K562 (cell line): ENCODE measurements around the gene CACNA2D3. TPM values are rescaled to one million over a fixed set of nuclear protein-coding genes. Genes with fewer than 3 reads are reported as not detected.

Experiments
- ATAC-seq: fragments of 200-7000 bp; cut with Tn5 transposase; 3 replicates; pipeline ENCODE4 v1.9.1; 2020; ENCODE audit warnings: moderate library complexity
- BruUV-seq: library from RNA; stranded (reverse); fragments of 400-500 nt; replicated peaks from 2 replicates; lab custom pipeline; 2021; lab: Mats Ljungman, UMichigan
- CTCF ChIA-PET: fragments of 300-600 bp; formaldehyde crosslinking; extraction: SDS; loops from one replicate; lab custom pipeline; 2021; ENCODE audit warnings: low intra/inter-chr PET ratio; lab: Yijun Ruan, JAX
- POLR2A ChIA-PET: fragments of 300-600, 350-650 bp; sonication (Branson Sonifier 250); formaldehyde crosslinking; extraction: SDS; loops from one replicate; lab custom pipeline; 2021; ENCODE audit warnings: antibody characterized with exemption, inconsistent platforms; lab: Yijun Ruan, JAX
- DNase-seq, 4 experiments: peaks; one replicate each; pipeline versions ENCODE4 v3.0.0 to v3.0.0-alpha.2; 2011 to 2018; ENCODE audit warnings: low spot score in 3 of 4, mixed read lengths in 3 of 4; ENCODE audit errors: extremely low read depth in 1 of 4
- FAIRE-seq: peaks from 2 replicates; lab custom pipeline; 2011; peaks lifted over from hg19 to GRCh38; lab: Jason Lieb, UNC
- H2AFZ ChIP-seq: 2 replicates; pipeline ENCODE4 v1.6.0; 2011; ENCODE audit warnings: low read depth, low read length, control low read depth, inconsistent platforms
- H3K27ac ChIP-seq: fragments of 200-600 bp; 3 replicates; pipeline ENCODE4 v1.8.0; 2011; ENCODE audit warnings: low read depth, mild to moderate bottlenecking, control low read depth, inconsistent platforms, low read length, moderate library complexity, mixed read lengths; ENCODE audit errors: extremely low read depth
- H3K27me3 ChIP-seq, 2 experiments: fragments of 300-600 bp in 1 of 2; 2 replicates in 1 of 2; 3 replicates in 1 of 2; pipeline versions ENCODE4 v1.6.0 to v1.8.0; 2011; ENCODE audit warnings: inconsistent platforms in 2 of 2, low read length in 2 of 2, mild to moderate bottlenecking in 1 of 2, mixed read lengths in 1 of 2, moderate library complexity in 1 of 2; ENCODE audit not compliant: control insufficient read depth in 2 of 2, insufficient read depth in 2 of 2
- H3K36me3 ChIP-seq: fragments of 300-600 bp; 3 replicates; pipeline ENCODE4 v1.8.0; 2011; ENCODE audit warnings: mild to moderate bottlenecking, low read length, inconsistent platforms; ENCODE audit not compliant: control insufficient read depth, insufficient read depth
- H3K4me1 ChIP-seq, 2 experiments: fragments of 200-600 bp in 1 of 2; replicated peaks in 1 of 2; 2 replicates in 1 of 2; 3 replicates in 1 of 2; pipeline versions ENCODE4 v1.5.1 to v1.8.0; 2011; ENCODE audit warnings: inconsistent platforms in 2 of 2, low read length in 2 of 2, mild to moderate bottlenecking in 1 of 2, mixed read lengths in 1 of 2, moderate library complexity in 1 of 2; ENCODE audit not compliant: control insufficient read depth in 2 of 2, insufficient read depth in 2 of 2
- H3K4me2 ChIP-seq: 2 replicates; pipeline ENCODE4 v1.6.1; 2011; ENCODE audit warnings: low read length, control low read depth, inconsistent platforms, mixed read lengths; ENCODE audit not compliant: insufficient read depth
- H3K4me3 ChIP-seq: fragments of 200-600 bp; sonication (generic), shearing (Covaris generic); 2 replicates; pipeline ENCODE4 v1.5.1; 2016; ENCODE audit warnings: control low read depth, inconsistent platforms
- H3K79me2 ChIP-seq: fragments of 200-600 bp; 3 replicates; pipeline ENCODE4 v1.8.0; 2011; ENCODE audit warnings: low read length, inconsistent platforms; ENCODE audit not compliant: control insufficient read depth, insufficient read depth
- H3K9ac ChIP-seq, 2 experiments: 2 replicates each; pipeline versions ENCODE4 v1.6.0 to v1.6.1; 2011; ENCODE audit warnings: low read depth in 2 of 2, low read length in 2 of 2, control low read depth in 1 of 2, inconsistent platforms in 1 of 2, mild to moderate bottlenecking in 1 of 2, mixed read lengths in 1 of 2; ENCODE audit not compliant: insufficient read depth in 1 of 2
- H3K9me1 ChIP-seq: one replicate; pipeline ENCODE4 v1.6.0; 2011; ENCODE audit warnings: inconsistent platforms, mild to moderate bottlenecking, low read length, moderate library complexity; ENCODE audit not compliant: control insufficient read depth, insufficient read depth
- H3K9me3 ChIP-seq: replicated peaks from 2 replicates; pipeline ENCODE4 v1.5.1; 2011; ENCODE audit warnings: low read depth, low read length, inconsistent platforms; ENCODE audit not compliant: control insufficient read depth, insufficient read depth
- H4K20me1 ChIP-seq: replicated peaks from 2 replicates; pipeline ENCODE4 v1.6.1; 2011; ENCODE audit warnings: low read length, inconsistent platforms, mixed read lengths; ENCODE audit not compliant: control insufficient read depth, insufficient read depth
- CHD4 ChIP-seq: fragments of 200-600 bp; sonication (generic); IDR thresholded peaks from 3 replicates; pipeline ENCODE4 v1.6.1; 2012; ENCODE audit warnings: low read depth, mild to moderate bottlenecking, mixed read lengths, low read length, inconsistent platforms; ENCODE audit not compliant: insufficient read depth, insufficient replicate concordance, poor library complexity, severe bottlenecking
- FOXJ2 ChIP-seq: fragments of 200-800 bp; sonication (Bioruptor generic); IDR thresholded peaks from 2 replicates; pipeline ENCODE4 v1.6.1; 2016; ENCODE audit warnings: missing genetic modification characterization, missing compliant biosample characterization
- GTF2A2 ChIP-seq: IDR thresholded peaks from 2 replicates; pipeline ENCODE4 v1.6.1; 2016; ENCODE audit warnings: mild to moderate bottlenecking, missing genetic modification characterization, missing compliant biosample characterization
- GTF3C2 ChIP-seq: IDR thresholded peaks from 3 replicates; pipeline ENCODE4 v1.6.1; 2011; ENCODE audit warnings: borderline replicate concordance, mild to moderate bottlenecking, moderate library complexity; ENCODE audit not compliant: insufficient read length; ENCODE audit errors: extremely low read depth
- KDM1A ChIP-seq, 2 experiments: fragments of 450-650 bp; IDR thresholded peaks; 2 replicates each; pipeline ENCODE4 v1.6.1; 2016; ENCODE audit warnings: mild to moderate bottlenecking in 2 of 2
- POLR2B ChIP-seq: fragments of 450-650 bp; IDR thresholded peaks from 2 replicates; pipeline ENCODE4 v1.6.1; 2018; ENCODE audit warnings: low read depth; ENCODE audit not compliant: partially characterized antibody
- PREB ChIP-seq: sonication (generic); formaldehyde crosslinking; IDR thresholded peaks from 2 replicates; pipeline ENCODE4 v1.8.1; 2023; ENCODE audit warnings: mild to moderate bottlenecking, missing genetic modification reagents
- RAD21 ChIP-seq, 2 experiments: fragments of 250-450 bp in 1 of 2; fragments of 450-650 bp in 1 of 2; sonication (Bioruptor Pico) in 1 of 2; formaldehyde crosslinking in 1 of 2; IDR thresholded peaks in 1 of 2; conservative IDR thresholded peaks in 1 of 2; 2 replicates each; pipeline versions ENCODE4 v1.4.0 to v1.8.0; 2020 to 2022; ENCODE audit warnings: mild to moderate bottlenecking in 2 of 2, moderate library complexity in 1 of 2
- RBM17 ChIP-seq: fragments of 200-400 bp; formaldehyde crosslinking; IDR thresholded peaks from 2 replicates; pipeline ENCODE4 v1.6.1; 2017; ENCODE audit warnings: low read depth, mild to moderate bottlenecking, low read length, borderline replicate concordance
- SMARCA5 ChIP-seq: fragments of 450-650 bp; IDR thresholded peaks from 2 replicates; pipeline ENCODE4 v1.6.1; 2016
- SMARCE1 ChIP-seq: fragments of 450-650 bp; IDR thresholded peaks from 2 replicates; pipeline ENCODE4 v1.7.1; 2016; ENCODE audit warnings: mild to moderate bottlenecking
- ZBED1 ChIP-seq: IDR thresholded peaks from 2 replicates; pipeline ENCODE4 v1.6.1; 2014
- ZFP1 ChIP-seq: fragments of 450-650 bp; formaldehyde crosslinking; IDR thresholded peaks from 2 replicates; pipeline ENCODE4 v1.4.0; 2020; ENCODE audit warnings: mild to moderate bottlenecking, mixed read lengths
- ZNF175 ChIP-seq: fragments of 200-800 bp; sonication (Bioruptor generic); IDR thresholded peaks from 2 replicates; pipeline ENCODE4 v1.6.1; 2016; ENCODE audit warnings: low read depth, mild to moderate bottlenecking, missing genetic modification characterization, missing compliant biosample characterization
- ZNF24 ChIP-seq: fragments of 450-650 bp; IDR thresholded peaks from 2 replicates; pipeline ENCODE4 v1.6.1; 2016
- ZNF436 ChIP-seq: fragments of 250-450, 450-650 bp; sonication (Bioruptor Pico); formaldehyde crosslinking; IDR thresholded peaks from 2 replicates; pipeline ENCODE4 v1.7.0; 2020; ENCODE audit warnings: mild to moderate bottlenecking
- ZNF586 ChIP-seq: fragments of 450-650 bp; formaldehyde crosslinking; conservative IDR thresholded peaks from 2 replicates; pipeline ENCODE4 v1.4.0; 2020; ENCODE audit warnings: mild to moderate bottlenecking, moderate library complexity
- WGBS: fragments of 100-300 bp; shearing (Covaris generic); methylation state at CpG from one replicate; pipeline ENCODE4 v1.1.6; 2016; ENCODE audit warnings: low coverage, mixed read lengths; ENCODE audit not compliant: insufficient coverage; ENCODE audit errors: missing lambda C conversion rate; 5-methylcytosine and 5-hydroxymethylcytosine counted together
- in situ Hi-C: fragments of 300-500 bp; cut with MboI; formaldehyde crosslinking; loops from 4 replicates; pipeline ENCODE4 v1.15.0; 2018; ENCODE audit warnings: inconsistent platforms, mixed read lengths
- intact Hi-C: fragments of 100-400 bp; cut with micrococcal nuclease; formaldehyde crosslinking; loops from 2 replicates; pipeline ENCODE4 v1.14.2; 2022
- polyA plus RNA-seq, 8 experiments: library from polyadenylated mRNA; depleted of rRNA in 4 of 8; stranded (reverse) in 5 of 8; unstranded in 3 of 8; fragments of >200 nt; fragmentation: Nextera tagmentation in 2 of 8; fragmentation: Illumina TruSeq in 1 of 8; extraction: Ambion mirVana in 2 of 8; extraction: Trizol in 1 of 8; gene quantifications; 2 replicates each; pipeline versions ENCODE4 v1.2.1 to v1.2.3, GENCODE V29; 2011 to 2014; ENCODE audit warnings: inconsistent platforms in 1 of 8, missing spikeins in 1 of 8
- total RNA-seq, 7 experiments: library from RNA; depleted of rRNA in 6 of 7; stranded (reverse); fragments of >200 nt in 6 of 7; fragmentation: Illumina TruSeq in 2 of 7; extraction: Trizol in 2 of 7; gene quantifications; 2 replicates each; pipeline versions ENCODE4 v1.2.1 to v1.2.3, GENCODE V29; 2011 to 2021; ENCODE audit warnings: low replicate concordance in 1 of 7

Gene CACNA2D3
- total and polyA plus RNA-seq, 9 of the 15 experiments (the other 6 are each of a cell fraction or from before 2014, with no cell fraction given): 0.01 TPM; not detected in 8

- TF ChIP-seq ZNF586 (no peak), RAD21 (CRISPR knock-in tag; conservative IDR thresholded peaks at IDR 0.05 in 1 of 2, IDR thresholded peaks at IDR 0.05 in 1 of 2) (no peak), SMARCE1 (no peak), GTF2A2 (no peak), CHD4 (no peak)
Measured at GRCh38 chr3:54086652-54087405, 35.5 kb upstream of the CACNA2D3 start (continued).

GRCh38 chr3:54087581-54088410 is 34.6 kb upstream of the CACNA2D3 start:
- H3K27ac ChIP-seq: no peak overlapping the region
- H3K27me3 ChIP-seq: peaks cover 2 to 19% of the 10 kb centered on the region in 2 experiments; a peak in 4 of 5 replicates
- no peaks in the 10 kb centered on the region for H3K79me2 ChIP-seq
- DNase-seq (no peak), ATAC-seq (no peak), FAIRE-seq (no peak)
- H2AFZ ChIP-seq: no peak overlapping the region
- H3K9ac ChIP-seq: no peak overlapping the region
- H3K9me3 ChIP-seq: no peaks in the 10 kb centered on the region
- in situ Hi-C loops: no loop called here
- intact Hi-C loops: no loop called here
- no peak overlapping the region for H3K4me3 ChIP-seq
- H3K9me1 ChIP-seq: no peaks in the 10 kb centered on the region
- ChIA-PET POLR2A (interaction anchor here (1.2 kb wide), 1 partner anchor 20 kb away, joined by 3 read pairs; no protein-coding TSS in a partner anchor), CTCF (no interaction called here)
- H3K36me3 ChIP-seq: no peaks in the 10 kb centered on the region
- no peak overlapping the region for H3K4me2 ChIP-seq
- BruUV-seq: no TSS peak
- WGBS: 4% methylated on average over 31 of the region's 54 CpGs
- H3K4me1 ChIP-seq: no peaks in the 10 kb centered on the region
- H4K20me1 ChIP-seq: no peaks in the 10 kb centered on the region
- TF ChIP-seq FOXJ2 (tag) (no peak), SMARCA5 (no peak), ZNF24 (no peak), ZNF175 (CRISPR knock-in tag) (no peak), GTF3C2 (no peak), KDM1A (IDR thresholded peaks at IDR 0.05) (no peak), ZNF436 (no peak), PREB (CRISPR knock-in tag) (no peak), ZFP1 (CRISPR knock-in tag) (no peak), ZBED1 (no peak), RBM17 (no peak), POLR2B (no peak)
